ENCODE results near the gene NFIA. TPM values are rescaled to one million over a fixed set of nuclear protein-coding genes. Genes with fewer than 3 reads are reported as not detected.

The NFIA gene
- total RNA-seq, 1 experiment from 2014 or later, result 0.35 TPM

DNA sequence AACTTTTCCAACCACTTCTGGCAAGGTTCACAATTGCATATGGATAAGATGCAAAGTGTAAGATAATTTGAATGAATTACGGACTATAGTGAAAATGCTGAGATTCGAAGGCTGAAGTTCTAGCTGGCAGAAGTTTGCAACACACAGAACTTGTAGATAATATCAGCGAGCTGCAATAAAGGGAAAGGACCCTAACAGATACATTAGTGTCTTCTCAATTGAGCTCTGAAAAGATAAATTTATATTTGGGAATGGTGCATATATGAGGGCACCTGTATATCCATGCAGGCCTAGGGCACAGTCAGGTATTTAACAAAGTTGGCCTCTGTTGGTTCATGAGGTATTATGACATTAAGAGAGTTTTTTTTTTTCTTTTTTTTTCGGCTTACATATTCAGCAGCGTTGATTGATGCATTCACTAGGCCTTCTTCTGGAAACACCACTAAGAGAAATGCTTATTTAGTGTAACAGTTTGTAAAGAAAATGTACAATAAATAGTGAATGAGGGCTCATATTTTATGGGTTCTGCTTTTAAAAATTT, 2.2 kb downstream of the NFIA start:
- Histone ChIP-seq H4K5ac (ENCODE audit: insufficient read length, low read depth, low read length) (no peak overlapping the region), H3K23ac (ENCODE audit: insufficient read length, low read depth, low read length) (no peak overlapping the region), H2BK20ac (ENCODE audit: low read depth, low read length, poor library complexity, severe bottlenecking) (no peak overlapping the region), H3K4ac (ENCODE audit: low read depth, low read length) (no peak overlapping the region), H2BK12ac (ENCODE audit: insufficient read length, low read depth, low read length) (no peak overlapping the region), H4K8ac (replicated peaks; ENCODE audit: insufficient read length, low read depth, low read length) (no peak overlapping the region), H3K18ac (ENCODE audit: insufficient read length, low read depth, low read length) (no peak overlapping the region), H2BK5ac (ENCODE audit: insufficient read length, low read length) (no peak overlapping the region), H2BK15ac (ENCODE audit: low read depth, low read length) (no peak overlapping the region), H2AK5ac (ENCODE audit: insufficient read length, low read length) (no peak overlapping the region), H3K23me2 (ENCODE audit: insufficient read length, low read depth, low read length, poor library complexity, severe bottlenecking) (peaks cover 20% of the 10 kb centered on the region), H3K79me2 (ENCODE audit: insufficient read depth, low read length) (no peaks in the 10 kb centered on the region), H3K27ac (ENCODE audit: insufficient read length, low read depth, low read length) (no peak overlapping the region), H2BK120ac (ENCODE audit: low read depth, low read length, poor library complexity, severe bottlenecking) (no peak overlapping the region), H3K9ac (ENCODE audit: extremely low read depth, insufficient read length, low read length) (no peak overlapping the region), H2AFZ (ENCODE audit: low read length) (no peak overlapping the region), H3K14ac (ENCODE audit: insufficient read depth, low read length) (no peak overlapping the region), H3K79me1 (ENCODE audit: insufficient read depth, low read depth, low read length, poor library complexity, severe bottlenecking) (no peaks in the 10 kb centered on the region), H4K91ac (ENCODE audit: insufficient read length, low read depth, low read length) (no peak overlapping the region), H3K56ac (ENCODE audit: insufficient read length, low read depth, low read length) (no peak overlapping the region), H3K9me3 (ENCODE audit: control insufficient read depth, low read depth, low read length) (no peaks in the 10 kb centered on the region), H4K20me1 (ENCODE audit: control insufficient read depth, insufficient read depth, insufficient read length) (no peaks in the 10 kb centered on the region), H3K27me3 (ENCODE audit: insufficient read depth, low read length) (peaks cover 31% of the 10 kb centered on the region; the same call in 1 of the 2 replicates), H3K4me2 (ENCODE audit: insufficient read depth, insufficient read length, low read length) (no peak overlapping the region), H3K4me1 (ENCODE audit: insufficient read depth, low read length) (peaks cover 13% of the 10 kb centered on the region; the same call in 1 of the 2 replicates), H3T11ph (ENCODE audit: low read length) (no peak overlapping the region)
- Mint-ChIP-seq H3K9me3 (peaks cover 0 to 3% of the 10 kb centered on the region in 2 experiments; a peak in 3 of 5 replicates), H3K4me3 (peak overlapping the region; percentile 72 to 94; a peak in 3 of 5 replicates), H3K36me3 (ENCODE audit: insufficient read depth in 1 of 3, low read depth in 3 of 3) (peaks cover 0 to 3% (median 0%) of the 10 kb centered on the region in 3 experiments; a peak in 2 of 7 replicates), H3K27ac (no peak overlapping the region), H3K4me1 (peaks cover 30 to 37% of the 10 kb centered on the region in 2 experiments), H3K27me3 (ENCODE audit: low read depth) (peaks cover 62% of the 10 kb centered on the region)
- TF ChIP-seq, protein P1, sequence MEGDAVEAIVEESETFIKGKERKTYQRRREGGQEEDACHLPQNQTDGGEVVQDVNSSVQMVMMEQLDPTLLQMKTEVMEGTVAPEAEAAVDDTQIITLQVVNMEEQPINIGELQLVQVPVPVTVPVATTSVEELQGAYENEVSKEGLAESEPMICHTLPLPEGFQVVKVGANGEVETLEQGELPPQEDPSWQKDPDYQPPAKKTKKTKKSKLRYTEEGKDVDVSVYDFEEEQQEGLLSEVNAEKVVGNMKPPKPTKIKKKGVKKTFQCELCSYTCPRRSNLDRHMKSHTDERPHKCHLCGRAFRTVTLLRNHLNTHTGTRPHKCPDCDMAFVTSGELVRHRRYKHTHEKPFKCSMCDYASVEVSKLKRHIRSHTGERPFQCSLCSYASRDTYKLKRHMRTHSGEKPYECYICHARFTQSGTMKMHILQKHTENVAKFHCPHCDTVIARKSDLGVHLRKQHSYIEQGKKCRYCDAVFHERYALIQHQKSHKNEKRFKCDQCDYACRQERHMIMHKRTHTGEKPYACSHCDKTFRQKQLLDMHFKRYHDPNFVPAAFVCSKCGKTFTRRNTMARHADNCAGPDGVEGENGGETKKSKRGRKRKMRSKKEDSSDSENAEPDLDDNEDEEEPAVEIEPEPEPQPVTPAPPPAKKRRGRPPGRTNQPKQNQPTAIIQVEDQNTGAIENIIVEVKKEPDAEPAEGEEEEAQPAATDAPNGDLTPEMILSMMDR (conservative IDR thresholded peaks at IDR 0.05), result no peak
- DNase-seq, result no peak
- no CpG with 5 or more reads among the region's 5 CpGs for WGBS (ENCODE audit: extremely low coverage, insufficient read length, low lambda C conversion rate)

Measured in H9 (cell line).